Panc1 (cell line): ENCODE results near the gene SPAG6.

Experiments
- CTCF ChIP-seq: fragments of 450-650 bp; IDR thresholded peaks from 2 replicates; pipeline ENCODE4 v1.5.1; 2017; ENCODE audit warnings: mild to moderate bottlenecking
- POLR2AphosphoS5 ChIP-seq: IDR thresholded peaks from 2 replicates; pipeline ENCODE4 v1.6.1; 2012; ENCODE audit warnings: mild to moderate bottlenecking, low read depth, low read length, moderate library complexity
- TCF7L2 ChIP-seq: IDR thresholded peaks from 2 replicates; pipeline ENCODE4 v1.6.1; 2011; ENCODE audit warnings: mild to moderate bottlenecking, low read depth, low read length, inconsistent platforms

- no peak for TF ChIP-seq CTCF
- no peak for TF ChIP-seq POLR2AphosphoS5
- no peak for TF ChIP-seq TCF7L2
Measured at GRCh38 chr10:22329150-22329549, 16.1 kb upstream of the SPAG6 start.
